Kidney capillary endothelial cell (primary cell): Measurements from ENCODE around the gene TSPAN4.

ENCODE experiments used
- DNase-seq: peaks from one replicate; pipeline ENCODE4 v3.0.0-alpha.2; 2018; ENCODE audit warnings: low spot score

Gene TSPAN4

GRCh38 chr11:865462-866430, 23.1 kb downstream of the TSPAN4 start:
- no peak for DNase-seq

GRCh38 chr11:866481-866880, 23.8 kb downstream of the TSPAN4 start:
- no peak for DNase-seq

GRCh38 chr11:867856-868358, 25.3 kb downstream of the TSPAN4 start:
- DNase-seq: no peak

- DNase-seq: no peak
Measured at GRCh38 chr11:868394-868793, 25.7 kb downstream of the TSPAN4 start.

- DNase-seq: no peak
Measured at GRCh38 chr11:868802-869201, 26.1 kb downstream of the TSPAN4 start.

- DNase-seq: no peak
Measured at GRCh38 chr11:869399-870126, 26.9 kb downstream of the TSPAN4 start.

GRCh38 chr11:870127-870413, 27.4 kb downstream of the TSPAN4 start:
- DNase-seq: no peak

- no peak for DNase-seq
Measured at GRCh38 chr11:870418-870817, 27.8 kb downstream of the TSPAN4 start.

- DNase-seq: no peak
Measured at GRCh38 chr11:871472-871871, 28.8 kb downstream of the TSPAN4 start.

GRCh38 chr11:872799-873198, 30.1 kb downstream of the TSPAN4 start:
- DNase-seq: no peak

GRCh38 chr11:873706-874105, 31.1 kb downstream of the TSPAN4 start:
- DNase-seq: no peak

- DNase-seq: no peak
Measured at GRCh38 chr11:875203-875602, 32.6 kb downstream of the TSPAN4 start.

- no peak for DNase-seq
Measured at GRCh38 chr11:875769-876301, 33.2 kb downstream of the TSPAN4 start.

GRCh38 chr11:876545-876944, 33.9 kb downstream of the TSPAN4 start:
- no peak for DNase-seq

GRCh38 chr11:877565-877964, 34.9 kb downstream of the TSPAN4 start:
- DNase-seq: no peak

- DNase-seq: no peak
Measured at GRCh38 chr11:880447-880846, 37.8 kb downstream of the TSPAN4 start.

- DNase-seq: no peak
Measured at GRCh38 chr11:882596-882995, 39.9 kb downstream of the TSPAN4 start.

GRCh38 chr11:883527-883926, 40.9 kb downstream of the TSPAN4 start:
- no peak for DNase-seq

GRCh38 chr11:884578-885070, 42.0 kb downstream of the TSPAN4 start:
- no peak for DNase-seq

- no peak for DNase-seq
Measured at GRCh38 chr11:886568-886967, 43.9 kb downstream of the TSPAN4 start.

- DNase-seq: no peak
Measured at GRCh38 chr11:887589-887988, 44.9 kb downstream of the TSPAN4 start.

GRCh38 chr11:888310-889212, 45.9 kb downstream of the TSPAN4 start:
- DNase-seq: no peak
